Activated T-helper 17 cell treated with anti-CD3 and anti-CD28 coated beads, Interleukin-2, amount 50 U/mL, for 72 hours (primary cell): ENCODE data around the gene KLC4. TPM values are rescaled to one million over a fixed set of nuclear protein-coding genes. Genes with fewer than 3 reads are reported as not detected.
"Not testable (repeated sequence)": the region's sequence is repeated elsewhere in the genome, so short reads cannot be mapped to it uniquely, and the experiment has no call there.

Experiments
- ATAC-seq: fragments of 150-1000 bp; cut with Tn5 transposase; replicated peaks from 2 replicates; pipeline ENCODE4 v1.10.0; 2021; ENCODE audit warnings: mild to moderate bottlenecking, moderate library complexity
- H3K27ac Mint-ChIP-seq: one replicate; pipeline ENCODE4 v1.8.0; 2022; ENCODE audit warnings: mixed read lengths
- H3K27me3 Mint-ChIP-seq: one replicate; pipeline ENCODE4 v1.8.0; 2022; ENCODE audit warnings: mixed read lengths
- H3K36me3 Mint-ChIP-seq: one replicate; pipeline ENCODE4 v1.8.0; 2022; ENCODE audit warnings: low read depth, mild to moderate bottlenecking, mixed read lengths
- H3K4me1 Mint-ChIP-seq: one replicate; pipeline ENCODE4 v1.8.0; 2022; ENCODE audit warnings: mixed read lengths
- H3K4me3 Mint-ChIP-seq: one replicate; pipeline ENCODE4 v1.8.0; 2022; ENCODE audit warnings: mild to moderate bottlenecking, mixed read lengths
- H3K9me3 Mint-ChIP-seq: one replicate; pipeline ENCODE4 v1.8.0; 2022; ENCODE audit warnings: mixed read lengths
- total RNA-seq, 2 donors: library from RNA; stranded (reverse); gene quantifications; one replicate each; pipeline ENCODE4 v1.2.3, GENCODE V29; 2022

KLC4 gene
- total RNA-seq, 2 donors from 2014 or later: 19.7 to 31.4 TPM

- peak; percentile 25 for ATAC-seq
- Mint-ChIP-seq H3K9me3 (no peaks in the 10 kb centered on the region), H3K4me1 (peaks cover 16% of the 10 kb centered on the region), H3K4me3 (peak overlapping the region; percentile 12), H3K27me3 (no peaks in the 10 kb centered on the region), H3K36me3 (peaks cover 74% of the 10 kb centered on the region), H3K27ac (peak overlapping the region; percentile 40)
Observed at GRCh38 chr6:43024436-43024835, 35.0 kb upstream of the KLC4 start.

- ATAC-seq: no peak
- Mint-ChIP-seq H3K4me3 (no peak overlapping the region), H3K27ac (peak overlapping the region; percentile 26)
Observed at GRCh38 chr6:43026365-43026764, 33.1 kb upstream of the KLC4 start.

GRCh38 chr6:43029120-43029519 lies 30.3 kb upstream of the KLC4 start:
- H3K36me3 Mint-ChIP-seq: peaks cover 99% of the 10 kb centered on the region
- no peaks in the 10 kb centered on the region for H3K9me3 Mint-ChIP-seq
- no peak for ATAC-seq
- no peak overlapping the region for H3K4me3 Mint-ChIP-seq
- H3K4me1 Mint-ChIP-seq: peaks cover 13% of the 10 kb centered on the region
- no peaks in the 10 kb centered on the region for H3K27me3 Mint-ChIP-seq
- H3K27ac Mint-ChIP-seq: no peak overlapping the region

More at GRCh38 chr6:43026365-43026764, 33.1 kb upstream of the KLC4 start:
- H3K4me1 Mint-ChIP-seq: peaks cover 16% of the 10 kb centered on the region
- peaks cover 80% of the 10 kb centered on the region for H3K36me3 Mint-ChIP-seq
- no peaks in the 10 kb centered on the region for H3K9me3 Mint-ChIP-seq
- H3K27me3 Mint-ChIP-seq: no peaks in the 10 kb centered on the region

- Mint-ChIP-seq H3K9me3 (no peaks in the 10 kb centered on the region), H3K27ac (no peak overlapping the region), H3K4me1 (peaks cover 5% of the 10 kb centered on the region), H3K4me3 (no peak overlapping the region), H3K27me3 (no peaks in the 10 kb centered on the region), H3K36me3 (peaks cover 93% of the 10 kb centered on the region)
- no peak for ATAC-seq
Observed at GRCh38 chr6:43032326-43032725, 27.1 kb upstream of the KLC4 start.

- Mint-ChIP-seq H3K4me1 (no peaks in the 10 kb centered on the region), H3K36me3 (peaks cover 87% of the 10 kb centered on the region), H3K4me3 (no peak overlapping the region), H3K27ac (peak overlapping the region; percentile 9), H3K27me3 (no peaks in the 10 kb centered on the region), H3K9me3 (no peaks in the 10 kb centered on the region)
- no peak for ATAC-seq
Observed at GRCh38 chr6:43033496-43034189, 25.8 kb upstream of the KLC4 start.

GRCh38 chr6:43034190-43034525 lies 25.3 kb upstream of the KLC4 start:
- H3K27me3 Mint-ChIP-seq: no peaks in the 10 kb centered on the region
- no peak for ATAC-seq
- no peaks in the 10 kb centered on the region for H3K4me1 Mint-ChIP-seq
- H3K4me3 Mint-ChIP-seq: no peak overlapping the region
- H3K9me3 Mint-ChIP-seq: no peaks in the 10 kb centered on the region
- peaks cover 84% of the 10 kb centered on the region for H3K36me3 Mint-ChIP-seq
- H3K27ac Mint-ChIP-seq: no peak overlapping the region

GRCh38 chr6:43035495-43036194 lies 23.8 kb upstream of the KLC4 start:
- peaks cover 79% of the 10 kb centered on the region for H3K36me3 Mint-ChIP-seq
- H3K27ac Mint-ChIP-seq: no peak overlapping the region
- H3K4me1 Mint-ChIP-seq: no peaks in the 10 kb centered on the region
- no peaks in the 10 kb centered on the region for H3K27me3 Mint-ChIP-seq
- H3K4me3 Mint-ChIP-seq: no peak overlapping the region
- no peak for ATAC-seq
- no peaks in the 10 kb centered on the region for H3K9me3 Mint-ChIP-seq

GRCh38 chr6:43036712-43037111 lies 22.7 kb upstream of the KLC4 start:
- H3K4me3 Mint-ChIP-seq: no peak overlapping the region
- H3K9me3 Mint-ChIP-seq: no peaks in the 10 kb centered on the region
- no peak overlapping the region for H3K27ac Mint-ChIP-seq
- peaks cover 77% of the 10 kb centered on the region for H3K36me3 Mint-ChIP-seq
- no peaks in the 10 kb centered on the region for H3K4me1 Mint-ChIP-seq
- H3K27me3 Mint-ChIP-seq: no peaks in the 10 kb centered on the region
- ATAC-seq: no peak

GRCh38 chr6:43037197-43037596 lies 22.2 kb upstream of the KLC4 start:
- no peak overlapping the region for H3K4me3 Mint-ChIP-seq
- H3K27ac Mint-ChIP-seq: peak overlapping the region; percentile 12
- no peaks in the 10 kb centered on the region for H3K9me3 Mint-ChIP-seq
- no peaks in the 10 kb centered on the region for H3K4me1 Mint-ChIP-seq
- ATAC-seq: no peak
- H3K36me3 Mint-ChIP-seq: peaks cover 76% of the 10 kb centered on the region
- no peaks in the 10 kb centered on the region for H3K27me3 Mint-ChIP-seq

- Mint-ChIP-seq H3K4me1 (no peaks in the 10 kb centered on the region), H3K36me3 (peaks cover 76% of the 10 kb centered on the region), H3K4me3 (no peak overlapping the region), H3K27me3 (no peaks in the 10 kb centered on the region), H3K27ac (peak overlapping the region; percentile 12), H3K9me3 (no peaks in the 10 kb centered on the region)
- ATAC-seq: no peak
Observed at GRCh38 chr6:43037706-43038105, 21.7 kb upstream of the KLC4 start.

GRCh38 chr6:43038727-43039126 lies 20.7 kb upstream of the KLC4 start:
- H3K27ac Mint-ChIP-seq: peak overlapping the region; percentile 44

GRCh38 chr6:43040542-43041257 lies 18.7 kb upstream of the KLC4 start:
- H3K27me3 Mint-ChIP-seq: no peaks in the 10 kb centered on the region
- no peaks in the 10 kb centered on the region for H3K9me3 Mint-ChIP-seq
- ATAC-seq: no peak
- H3K4me1 Mint-ChIP-seq: no peaks in the 10 kb centered on the region
- peaks cover 78% of the 10 kb centered on the region for H3K36me3 Mint-ChIP-seq
- H3K27ac Mint-ChIP-seq: peak overlapping the region; percentile 73
- H3K4me3 Mint-ChIP-seq: no peak overlapping the region

More at GRCh38 chr6:43038727-43039126, 20.7 kb upstream of the KLC4 start:
- no peak for ATAC-seq
- Mint-ChIP-seq H3K36me3 (peaks cover 76% of the 10 kb centered on the region), H3K9me3 (no peaks in the 10 kb centered on the region), H3K27me3 (no peaks in the 10 kb centered on the region), H3K4me3 (no peak overlapping the region), H3K4me1 (no peaks in the 10 kb centered on the region)

- H3K4me3 Mint-ChIP-seq, H3K4me1 Mint-ChIP-seq, H3K27ac Mint-ChIP-seq, H3K27me3 Mint-ChIP-seq, H3K9me3 Mint-ChIP-seq, ATAC-seq: not testable (repeated sequence)
- H3K36me3 Mint-ChIP-seq: peaks cover 81% of the 10 kb centered on the region
Observed at GRCh38 chr6:43041475-43041874, 18.0 kb upstream of the KLC4 start.

GRCh38 chr6:43043310-43043709 lies 16.1 kb upstream of the KLC4 start:
- no peak overlapping the region for H3K27ac Mint-ChIP-seq
- peaks cover 80% of the 10 kb centered on the region for H3K36me3 Mint-ChIP-seq
- no peaks in the 10 kb centered on the region for H3K9me3 Mint-ChIP-seq
- H3K4me3 Mint-ChIP-seq: no peak overlapping the region
- no peaks in the 10 kb centered on the region for H3K4me1 Mint-ChIP-seq
- ATAC-seq: no peak
- no peaks in the 10 kb centered on the region for H3K27me3 Mint-ChIP-seq
